Endodermal cell (in vitro differentiated cells): ENCODE measurements around the gene SNX20. TPM values are rescaled to one million over a fixed set of nuclear protein-coding genes. Genes with fewer than 3 reads are reported as not detected.
A peak's percentile ranks its signal among the peaks of the same experiment; 100 is the strongest.

ENCODE experiments used
- DNase-seq: peaks from one replicate; pipeline ENCODE4 v3.0.0-alpha.2; 2017
- H3K27ac ChIP-seq: 2 replicates; pipeline ENCODE4 v1.5.1; 2013; ENCODE audit warnings: mild to moderate bottlenecking, low read depth, low read length, moderate library complexity
- H3K27me3 ChIP-seq: 2 replicates; pipeline ENCODE4 v1.6.1; 2013; ENCODE audit warnings: mild to moderate bottlenecking, low read length, moderate library complexity; ENCODE audit not compliant: insufficient read depth, control insufficient read depth, poor library complexity, severe bottlenecking
- H3K36me3 ChIP-seq: 2 replicates; pipeline ENCODE4 v1.7.0; 2013; ENCODE audit warnings: mild to moderate bottlenecking, low read length, moderate library complexity; ENCODE audit not compliant: control insufficient read depth, insufficient read depth
- H3K4me1 ChIP-seq: one replicate; pipeline ENCODE4 v1.7.0; 2013; ENCODE audit warnings: low read length; ENCODE audit not compliant: control insufficient read depth, insufficient read depth
- H3K4me3 ChIP-seq: 2 replicates; pipeline ENCODE4 v1.5.1; 2013; ENCODE audit warnings: mild to moderate bottlenecking, low read length, moderate library complexity
- H3K9ac ChIP-seq: 2 replicates; pipeline ENCODE4 v1.6.1; 2013; ENCODE audit warnings: mild to moderate bottlenecking, low read length, moderate library complexity; ENCODE audit not compliant: poor library complexity, severe bottlenecking; ENCODE audit errors: extremely low read depth
- H3K9me3 ChIP-seq: 2 replicates; pipeline ENCODE4 v1.6.1; 2013; ENCODE audit warnings: mild to moderate bottlenecking, low read length, moderate library complexity; ENCODE audit not compliant: control insufficient read depth
- H3K27ac Mint-ChIP-seq: 2 replicates; pipeline ENCODE4 v1.8.0; 2020; ENCODE audit warnings: mixed read lengths
- H3K27me3 Mint-ChIP-seq: 2 replicates; pipeline ENCODE4 v1.8.0; 2021; ENCODE audit warnings: mild to moderate bottlenecking, mixed read lengths; ENCODE audit not compliant: insufficient read depth
- H3K36me3 Mint-ChIP-seq: 2 replicates; pipeline ENCODE4 v1.8.0; 2020; ENCODE audit warnings: low read depth, mixed read lengths
- H3K4me1 Mint-ChIP-seq: 2 replicates; pipeline ENCODE4 v1.8.0; 2020; ENCODE audit warnings: mixed read lengths
- H3K4me3 Mint-ChIP-seq: 2 replicates; pipeline ENCODE4 v1.8.0; 2020; ENCODE audit warnings: mild to moderate bottlenecking, moderate library complexity, mixed read lengths
- H3K9me3 Mint-ChIP-seq: 2 replicates; pipeline ENCODE4 v1.8.0; 2020; ENCODE audit warnings: mild to moderate bottlenecking, mixed read lengths
- CTCF ChIP-seq: fragments of 200-600 bp; sonication (generic); conservative IDR thresholded peaks from 2 replicates; pipeline ENCODE4 v1.5.0; 2021; ENCODE audit warnings: antibody characterized with exemption, mild to moderate bottlenecking
- WGBS, 2 experiments: methylation state at CpG; one replicate each; pipeline versions ENCODE4 v1.1.5 to v1.1.7; 2013; ENCODE audit warnings: missing lambda C conversion rate in 2 of 2, mixed read lengths in 1 of 2; ENCODE audit not compliant: insufficient coverage in 1 of 2, insufficient read length in 1 of 2; 5-methylcytosine and 5-hydroxymethylcytosine counted together
- total RNA-seq, 2 donors: library from RNA; stranded (reverse); fragmentation: NEBNext Ultra II Directional in 1 of 2; extraction: Animal tissue kit (Norgen Biotek cat#: 25700) in 1 of 2; gene quantifications; 2 replicates in 1 of 2; 3 replicates in 1 of 2; pipeline ENCODE4 v1.2.1, GENCODE V29; 2021

Gene SNX20
- total RNA-seq, 2 donors from 2014 or later, result not detected

- H3K27me3 Mint-ChIP-seq, result peaks cover 3% of the 10 kb centered on the region
These were observed 4.5 kb upstream of the SNX20 start for GRCh38 chr16:50685462-50686063.

GRCh38 chr16:50684823-50685461 lies 3.8 kb upstream of the SNX20 start:
- Histone ChIP-seq H3K4me3 (no peak overlapping the region), H3K27ac (no peak overlapping the region), H3K27me3 (no peaks in the 10 kb centered on the region), H3K9ac (no peak overlapping the region), H3K9me3 (no peaks in the 10 kb centered on the region), H3K36me3 (no peaks in the 10 kb centered on the region), H3K4me1 (no peaks in the 10 kb centered on the region)
- no peaks in the 10 kb centered on the region for H3K4me1 Mint-ChIP-seq
- no peaks in the 10 kb centered on the region for H3K36me3 Mint-ChIP-seq
- TF ChIP-seq CTCF, result no peak
- no peak overlapping the region for H3K27ac Mint-ChIP-seq
- no peak overlapping the region for H3K4me3 Mint-ChIP-seq
- WGBS, 2 experiments, result 94 to 95% methylated on average over 9 to 11 of the region's 11 CpGs
- peaks cover 3% of the 10 kb centered on the region for H3K27me3 Mint-ChIP-seq
- H3K9me3 Mint-ChIP-seq, result no peaks in the 10 kb centered on the region
- no peak for DNase-seq

More at GRCh38 chr16:50685462-50686063, 4.5 kb upstream of the SNX20 start:
- Histone ChIP-seq H3K27ac (no peak overlapping the region), H3K36me3 (no peaks in the 10 kb centered on the region), H3K27me3 (no peaks in the 10 kb centered on the region), H3K9me3 (no peaks in the 10 kb centered on the region), H3K4me3 (no peak overlapping the region), H3K4me1 (no peaks in the 10 kb centered on the region), H3K9ac (no peak overlapping the region)
- H3K4me3 Mint-ChIP-seq, result no peak overlapping the region
- TF ChIP-seq CTCF, result no peak
- H3K27ac Mint-ChIP-seq, result no peak overlapping the region
- no peaks in the 10 kb centered on the region for H3K36me3 Mint-ChIP-seq
- no peaks in the 10 kb centered on the region for H3K9me3 Mint-ChIP-seq
- DNase-seq, result no peak
- WGBS, 2 experiments, result 92 to 94% methylated on average over 8 of the region's 8 CpGs
- H3K4me1 Mint-ChIP-seq, result no peaks in the 10 kb centered on the region

GRCh38 chr16:50683689-50684374 lies 2.7 kb upstream of the SNX20 start:
- no peaks in the 10 kb centered on the region for H3K9me3 ChIP-seq
- Mint-ChIP-seq H3K4me3 (no peak overlapping the region), H3K36me3 (no peaks in the 10 kb centered on the region), H3K4me1 (no peaks in the 10 kb centered on the region), H3K27me3 (peaks cover 3% of the 10 kb centered on the region), H3K27ac (no peak overlapping the region), H3K9me3 (no peaks in the 10 kb centered on the region)
- DNase-seq, result no peak
- no peak overlapping the region for H3K9ac ChIP-seq
- no peak overlapping the region for H3K4me3 ChIP-seq
- WGBS, 2 experiments, result 85 to 91% methylated on average over 6 to 14 of the region's 14 CpGs
- no peaks in the 10 kb centered on the region for H3K4me1 ChIP-seq
- TF ChIP-seq CTCF, result peak; percentile 17
- no peaks in the 10 kb centered on the region for H3K27me3 ChIP-seq
- H3K36me3 ChIP-seq, result no peaks in the 10 kb centered on the region
- H3K27ac ChIP-seq, result no peak overlapping the region
